Measurements from ENCODE around the gene DEFB124.
"Not testable (repeated sequence)": the region's sequence is repeated elsewhere in the genome, so short reads cannot be mapped to it uniquely, and the experiment has no call there.

Gene DEFB124

GRCh38 chr20:31488115-31488514 lies 13.2 kb upstream of the DEFB124 start:
- DNase-seq (ENCODE audit: low read depth in 2 of 2): no peak

DNA sequence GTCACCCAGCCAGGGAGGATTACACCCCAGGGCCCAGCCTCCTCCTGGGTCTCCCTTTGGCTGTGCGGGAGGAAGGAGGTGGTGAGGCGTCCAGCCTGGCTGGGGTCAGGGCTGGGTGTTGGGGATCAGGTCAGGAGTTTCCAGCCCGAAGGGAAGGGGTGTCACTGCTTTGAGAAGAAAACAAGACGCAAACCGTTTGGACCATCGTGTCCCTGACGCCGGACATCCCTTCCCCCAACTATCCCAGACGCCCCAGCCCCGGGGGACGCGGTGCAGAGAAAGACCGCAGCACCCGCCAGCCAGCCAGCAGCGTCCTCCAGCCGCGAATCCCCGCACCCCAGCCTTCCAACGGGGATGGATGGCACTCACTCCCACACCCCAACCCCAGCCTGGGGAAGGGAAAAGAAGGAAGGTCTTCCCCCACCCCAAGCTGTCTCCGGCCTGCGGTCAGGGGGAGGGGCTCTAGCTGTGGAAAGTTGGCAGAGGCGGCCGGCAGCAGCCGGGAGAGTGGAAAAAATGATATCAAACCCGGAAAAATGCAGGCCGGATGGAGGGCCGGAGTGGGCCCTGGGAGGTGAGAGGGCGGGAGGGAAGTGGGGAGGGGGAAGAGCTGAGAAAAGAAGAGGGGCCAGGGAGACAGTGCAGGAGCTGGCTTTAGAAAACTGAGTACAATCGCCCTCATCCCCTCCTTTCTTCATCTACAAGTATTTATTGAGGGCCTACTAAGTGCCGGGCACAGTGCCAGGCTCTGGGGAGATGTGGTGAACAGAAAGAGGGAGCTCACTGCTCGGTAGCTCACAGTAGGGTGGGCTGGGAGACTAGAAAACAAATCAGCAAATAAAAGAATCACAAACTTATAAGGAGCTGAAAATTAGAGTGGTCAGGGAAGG lies 10.8 kb upstream of the DEFB124 start:
- no peak for DNase-seq (ENCODE audit: low read depth in 2 of 2)

- DNase-seq (ENCODE audit: low read depth in 2 of 2): no peak
These were observed 9.1 kb upstream of the DEFB124 start for GRCh38 chr20:31484001-31484400.

DNA sequence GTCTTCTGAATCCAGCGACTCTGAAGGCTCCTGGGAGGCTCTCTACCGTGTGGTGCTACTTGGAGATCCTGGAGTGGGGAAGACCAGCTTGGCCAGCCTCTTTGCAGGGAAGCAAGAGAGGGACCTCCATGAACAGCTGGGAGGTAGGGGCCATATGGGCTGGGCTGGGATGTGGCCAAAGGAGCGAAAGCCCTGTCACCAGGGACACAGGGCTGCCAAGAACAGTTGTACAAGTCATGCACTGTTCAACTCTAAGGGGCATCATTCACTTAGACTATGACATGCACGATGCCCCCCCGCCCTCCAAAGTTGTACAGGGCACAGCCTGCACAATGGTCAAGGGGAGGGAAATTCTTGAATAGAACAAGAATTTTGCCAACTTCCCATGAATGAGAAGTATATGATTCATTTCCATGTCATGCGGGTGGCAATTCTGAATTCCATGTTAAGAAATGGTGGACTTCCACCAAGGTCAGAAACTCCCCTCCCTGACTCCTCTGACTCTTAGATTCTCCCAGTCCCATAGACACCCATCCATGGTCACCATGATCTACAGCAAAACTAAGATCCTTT lies 1.8 kb upstream of the DEFB124 start:
- DNase-seq (ENCODE audit: low read depth in 2 of 2): no peak

GRCh38 chr20:31476294-31476585 lies 1.3 kb upstream of the DEFB124 start:
- DNase-seq (ENCODE audit: low read depth in 2 of 2): no peak

DNA sequence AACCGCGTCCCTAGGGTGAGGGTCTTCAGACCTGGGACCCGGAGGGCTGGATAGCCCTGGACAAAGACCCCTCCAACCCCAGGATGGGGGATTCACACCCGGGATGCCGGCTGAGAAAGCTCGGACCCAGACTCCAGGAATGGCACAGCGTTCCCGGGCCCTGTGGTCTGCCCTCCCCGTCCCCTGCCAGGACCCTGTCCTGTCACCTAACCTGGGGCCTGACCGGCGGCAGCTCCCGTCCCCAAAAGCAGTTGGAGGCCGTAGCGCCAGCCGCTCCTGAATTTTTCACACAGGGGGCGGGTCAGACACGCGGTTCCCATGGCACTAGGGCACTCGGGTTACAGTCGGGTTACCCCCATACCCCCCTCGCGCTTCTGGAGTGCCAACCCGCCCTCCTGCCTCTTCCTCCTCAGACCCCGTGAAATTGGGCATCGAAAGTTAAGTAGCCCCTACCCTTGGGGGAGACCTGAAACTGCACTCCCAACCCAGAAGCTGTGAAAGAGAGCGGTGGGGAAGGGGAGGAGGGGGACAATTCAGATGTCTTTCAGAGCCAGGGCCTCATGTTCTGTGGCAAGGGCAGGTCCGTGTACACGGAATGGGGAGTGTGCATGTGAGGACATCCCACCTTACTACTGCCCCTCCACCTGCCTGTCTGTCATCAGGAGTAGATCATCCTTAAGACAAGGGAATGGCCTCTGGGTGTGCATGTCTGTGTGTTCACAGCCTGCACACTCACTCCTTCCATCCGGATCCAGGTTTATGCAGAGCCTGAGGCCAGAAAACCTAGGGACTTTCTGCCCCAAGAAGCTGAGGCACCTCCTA lies 756 bp upstream of the DEFB124 start:
- no peak for DNase-seq (ENCODE audit: low read depth in 2 of 2)

DNA sequence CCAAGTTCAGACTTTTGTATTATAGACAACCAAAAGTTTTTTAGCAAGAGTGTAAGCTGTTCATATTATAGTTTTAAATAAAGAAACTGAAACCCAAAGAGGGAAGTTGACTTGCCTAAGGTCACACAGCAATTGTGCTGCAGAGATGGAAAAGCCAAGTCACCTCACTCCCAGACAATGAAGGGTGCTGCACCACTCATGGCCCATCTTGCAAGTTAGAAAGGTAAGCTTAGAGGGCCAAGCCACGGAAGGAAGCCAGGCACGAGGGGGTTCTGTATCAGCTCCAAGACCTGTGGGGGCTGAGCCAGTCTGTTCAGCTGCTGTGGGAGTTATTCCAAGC lies 860 bp downstream of the DEFB124 start:
- no peak for DNase-seq (ENCODE audit: low read depth in 2 of 2)

- no peak for DNase-seq (ENCODE audit: low read depth in 2 of 2)
These were observed 1.4 kb downstream of the DEFB124 start for GRCh38 chr20:31473331-31474096.

- DNase-seq (ENCODE audit: low read depth in 2 of 2): no peak
These were observed 2.3 kb downstream of the DEFB124 start for GRCh38 chr20:31472395-31473330.

DNA sequence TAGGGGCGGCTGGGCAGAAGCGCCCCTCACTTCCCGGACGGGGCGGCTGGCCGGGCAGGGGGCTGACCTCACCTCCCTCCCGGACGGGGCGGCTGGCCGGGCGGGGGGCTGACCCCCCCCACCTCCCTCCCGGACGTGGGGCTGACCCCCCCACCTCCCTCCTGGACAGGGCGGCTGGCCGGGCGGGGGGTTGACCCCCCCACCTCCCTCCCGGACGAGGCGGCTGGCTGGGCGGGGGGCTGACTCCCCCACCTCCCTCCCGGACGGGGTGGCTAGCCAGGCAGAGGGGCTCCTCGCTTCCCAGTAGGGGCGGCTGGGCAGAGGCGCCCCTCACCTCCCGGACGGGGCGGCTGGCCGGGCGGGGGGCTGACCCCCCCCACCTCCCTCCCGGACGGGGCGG lies 4.0 kb downstream of the DEFB124 start:
- DNase-seq (ENCODE audit: low read depth in 2 of 2): not testable (repeated sequence)

- no peak for DNase-seq (ENCODE audit: low read depth in 2 of 2)
These were observed 20.6 kb downstream of the DEFB124 start for GRCh38 chr20:31454361-31454760.

DNA sequence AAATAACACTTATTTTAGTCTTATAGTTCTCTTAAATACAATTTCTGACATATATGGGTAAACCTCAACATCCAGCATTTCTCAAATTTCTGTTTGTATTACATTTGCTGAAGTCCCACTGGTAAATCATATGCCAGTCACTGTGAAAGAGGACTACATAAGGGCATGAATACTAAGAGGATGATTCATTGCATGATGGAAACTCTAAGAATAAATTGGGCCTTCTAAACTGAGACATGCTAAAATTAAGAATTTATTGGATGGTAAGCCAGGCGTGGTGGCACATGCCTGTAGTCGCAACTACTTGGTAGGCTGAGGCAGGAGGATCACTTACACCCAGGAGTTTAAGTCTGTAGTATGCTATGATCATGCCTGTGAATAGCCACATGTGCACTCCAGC lies 22.4 kb downstream of the DEFB124 start:
- DNase-seq (ENCODE audit: low read depth in 2 of 2): no peak

GRCh38 chr20:31449511-31450414 lies 25.2 kb downstream of the DEFB124 start:
- no peak for DNase-seq (ENCODE audit: low read depth in 2 of 2)

GRCh38 chr20:31446084-31446819 lies 28.7 kb downstream of the DEFB124 start:
- no peak for DNase-seq (ENCODE audit: low read depth in 2 of 2)

- no peak for DNase-seq (ENCODE audit: low read depth in 2 of 2)
These were observed 34.8 kb downstream of the DEFB124 start, which contains the start of gene DEFB123 for GRCh38 chr20:31440012-31440659. TSS of gene DEFB123 (plus strand) at chr20:31440632. CDS start at chr20:31440699, 67 bp downstream.

DNA sequence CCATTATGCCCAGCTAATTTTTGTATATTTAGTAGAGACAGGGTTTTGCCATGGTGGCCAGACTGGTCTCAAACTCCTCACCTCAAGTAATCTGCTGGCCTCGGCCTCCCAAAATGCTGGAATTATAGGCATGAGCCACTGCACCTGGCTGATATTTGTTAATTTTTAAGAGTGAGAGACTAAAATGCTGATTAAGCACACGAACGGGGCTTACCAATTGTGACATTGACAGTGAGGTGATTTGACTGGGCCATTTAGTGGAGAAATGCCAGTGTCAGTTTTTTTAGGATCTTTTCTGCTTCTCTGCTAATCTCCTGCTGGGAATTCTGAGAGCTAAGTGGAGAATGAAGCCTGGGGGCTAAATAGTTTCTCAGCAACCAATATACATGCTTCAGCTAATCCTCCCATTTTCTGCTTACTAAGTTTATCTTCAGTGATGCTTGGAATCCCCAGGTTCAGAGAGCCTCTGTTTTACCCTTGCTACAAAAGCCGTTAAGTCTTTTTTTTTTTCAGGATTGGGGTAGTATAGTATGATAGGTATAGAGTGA lies 44.3 kb downstream of the DEFB124 start:
- DNase-seq (ENCODE audit: low read depth in 2 of 2): no peak

DNA sequence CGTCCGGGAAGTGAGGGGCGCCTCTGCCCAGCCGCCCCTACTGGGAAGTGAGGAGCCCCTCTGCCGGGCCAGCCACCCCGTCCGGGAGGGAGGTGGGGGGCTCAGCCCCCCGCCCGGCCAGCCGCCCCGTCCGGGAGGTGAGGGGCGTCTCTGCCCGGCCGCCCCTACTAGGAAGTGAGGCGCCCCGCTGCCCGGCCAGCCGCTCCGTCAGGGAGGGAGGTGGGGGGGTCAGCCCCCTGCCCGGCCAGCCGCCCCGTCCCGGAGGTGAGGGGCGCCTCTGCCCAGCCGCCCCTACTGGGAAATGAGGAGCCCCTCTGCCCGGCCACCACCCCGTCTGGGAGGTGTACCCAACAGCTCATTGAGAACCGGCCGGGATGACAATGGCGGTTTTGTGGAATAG lies 47.4 kb downstream of the DEFB124 start:
- DNase-seq (ENCODE audit: low read depth in 2 of 2): not testable (repeated sequence)

DNA sequence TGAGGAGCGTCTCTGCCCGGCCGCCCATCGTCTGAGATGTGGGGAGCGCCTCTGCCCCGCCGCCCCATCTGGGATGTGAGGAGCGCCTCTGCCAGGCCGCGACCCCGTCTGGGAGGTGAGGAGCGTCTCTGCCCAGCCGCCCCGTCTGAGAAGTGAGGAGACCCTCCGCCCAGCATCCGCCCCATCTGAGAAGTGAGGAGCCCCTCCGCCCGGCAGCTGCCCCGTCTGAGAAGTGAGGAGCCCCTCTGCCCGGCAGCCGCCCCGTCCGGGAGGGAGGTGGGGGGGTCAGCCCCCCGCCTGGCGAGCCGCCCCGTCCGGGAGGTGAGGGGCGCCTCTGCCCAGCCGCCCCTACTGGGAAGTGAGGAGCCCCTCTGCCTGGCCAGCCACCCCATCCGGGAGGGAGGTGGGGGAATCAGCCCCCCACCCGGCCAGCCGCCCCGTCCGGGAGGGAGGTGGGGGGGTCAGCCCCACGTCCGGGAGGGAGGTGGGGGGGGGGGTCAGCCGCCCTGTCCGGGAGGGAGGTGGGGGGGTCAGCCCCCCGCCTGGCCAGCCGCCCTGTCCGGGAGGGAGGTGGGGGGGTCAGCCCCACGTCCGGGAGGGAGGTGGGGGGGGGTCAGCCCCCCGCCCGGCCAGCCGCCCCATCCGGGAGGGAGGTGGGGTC lies 47.9 kb downstream of the DEFB124 start:
- DNase-seq (ENCODE audit: low read depth in 2 of 2): not testable (repeated sequence)

Data from stimulated activated CD4-positive, alpha-beta T cell treated with anti-CD3 and anti-CD28 coated beads, Interleukin-1b, Interleukin-23, amount 100 ng/mL, for 1 hour (primary cell).